SK-N-SH (cell line): ENCODE measurements around the gene RASGRF1. TPM values are rescaled to one million over a fixed set of nuclear protein-coding genes. Genes with fewer than 3 reads are reported as not detected.

Source experiments
- CTCF ChIA-PET: fragments of 300-600, 350-600 bp; formaldehyde crosslinking; extraction: SDS; loops from one replicate; lab custom pipeline; 2021; lab: Yijun Ruan, JAX
- POLR2A ChIA-PET: fragments of 350-600 bp; sonication (Branson Sonifier 250); formaldehyde crosslinking; extraction: SDS; loops from one replicate; lab custom pipeline; 2020; ENCODE audit warnings: antibody characterized with exemption, inconsistent platforms; lab: Yijun Ruan, JAX
- DNase-seq: peaks from one replicate; pipeline ENCODE4 v3.0.0; 2012
- H2AFZ ChIP-seq: fragments of 200-600 bp; sonication (generic); 2 replicates; pipeline ENCODE4 v1.8.1; 2016; ENCODE audit warnings: antibody characterized with exemption, mild to moderate bottlenecking, low read depth
- H3F3A ChIP-seq: fragments of 200-600 bp; sonication (generic); replicated peaks from 2 replicates; pipeline ENCODE3; 2016; ENCODE audit warnings: antibody characterized with exemption, mild to moderate bottlenecking; ENCODE audit not compliant: insufficient read depth
- H3K27ac ChIP-seq, 2 experiments: fragments of 200-500 bp in 1 of 2; fragments of 200-600 bp in 1 of 2; sonication (Bioruptor generic) in 1 of 2; sonication (generic), shearing (Covaris generic) in 1 of 2; 2 replicates each; pipeline versions ENCODE4 v1.5.1 to v1.6.1; 2014 to 2016; ENCODE audit warnings: low read depth in 2 of 2, inconsistent platforms in 1 of 2, low read length in 1 of 2, mild to moderate bottlenecking in 1 of 2, mixed read lengths in 1 of 2
- H3K27me3 ChIP-seq: fragments of 200-600 bp; sonication (generic), shearing (Covaris generic); 2 replicates; pipeline ENCODE4 v1.6.1; 2016; ENCODE audit warnings: mixed run types; ENCODE audit not compliant: insufficient read depth
- H3K36me3 ChIP-seq, 2 experiments: fragments of 200-500 bp in 1 of 2; fragments of 200-600 bp in 1 of 2; sonication (Bioruptor generic) in 1 of 2; sonication (generic) in 1 of 2; replicated peaks in 1 of 2; 2 replicates each; pipeline versions ENCODE3 to v1.5.1; 2014 to 2016; ENCODE audit warnings: low read length in 1 of 2, mild to moderate bottlenecking in 1 of 2; ENCODE audit not compliant: insufficient read depth in 2 of 2, control insufficient read depth in 1 of 2
- H3K4me1 ChIP-seq, 2 experiments: fragments of 200-500 bp in 1 of 2; fragments of 200-600 bp in 1 of 2; sonication (Bioruptor generic) in 1 of 2; sonication (generic), shearing (Covaris generic) in 1 of 2; 2 replicates each; pipeline versions ENCODE4 v1.5.1 to v1.6.1; 2014 to 2016; ENCODE audit warnings: low read depth in 1 of 2, low read length in 1 of 2, mixed run types in 1 of 2; ENCODE audit not compliant: insufficient read depth in 2 of 2, control insufficient read depth in 1 of 2
- H3K4me2 ChIP-seq: fragments of 200-600 bp; sonication (generic), shearing (Covaris generic); 2 replicates; pipeline ENCODE4 v1.6.1; 2017; ENCODE audit warnings: mixed run types
- H3K4me3 ChIP-seq, 2 experiments: fragments of 200-500 bp in 1 of 2; fragments of 200-600 bp in 1 of 2; sonication (Bioruptor generic) in 1 of 2; sonication (generic), shearing (Covaris generic) in 1 of 2; 2 replicates each; pipeline versions ENCODE4 v1.5.1 to v1.8.1; 2014 to 2016; ENCODE audit warnings: low read depth in 2 of 2, inconsistent platforms in 1 of 2, low read length in 1 of 2, mild to moderate bottlenecking in 1 of 2, mixed read lengths in 1 of 2, moderate library complexity in 1 of 2
- H3K79me2 ChIP-seq: fragments of 200-600 bp; sonication (generic); 2 replicates; pipeline ENCODE4 v1.8.1; 2017; ENCODE audit warnings: mild to moderate bottlenecking; ENCODE audit not compliant: insufficient read depth
- H3K9ac ChIP-seq: fragments of 200-600 bp; sonication (generic); 2 replicates; pipeline ENCODE4 v1.6.1; 2017; ENCODE audit warnings: mixed run types
- H3K9me2 ChIP-seq: fragments of 200-600 bp; sonication (generic); 2 replicates; pipeline ENCODE4 v1.6.1; 2017; ENCODE audit warnings: mixed run types
- H3K9me3 ChIP-seq: fragments of 200-600 bp; sonication (generic); 2 replicates; pipeline ENCODE4 v1.6.1; 2017; ENCODE audit warnings: mixed run types, mild to moderate bottlenecking, moderate library complexity
- H4K20me1 ChIP-seq: fragments of 200-600 bp; sonication (generic); 2 replicates; pipeline ENCODE4 v1.6.1; 2017; ENCODE audit warnings: mild to moderate bottlenecking, mixed run types; ENCODE audit not compliant: insufficient read depth
- CHD2 ChIP-seq: fragments of 150-350 bp; IDR thresholded peaks from 2 replicates; pipeline ENCODE4 v1.6.1; 2018; ENCODE audit warnings: low read length; ENCODE audit not compliant: partially characterized antibody
- CTCF ChIP-seq: fragments of 200-600 bp; sonication (generic); IDR thresholded peaks from 2 replicates; pipeline ENCODE4 v1.6.1; 2017; ENCODE audit warnings: antibody characterized with exemption, mild to moderate bottlenecking, moderate library complexity
- ELF1 ChIP-seq: IDR thresholded peaks from 2 replicates; pipeline ENCODE4 v1.4.0; 2012
- FOXM1 ChIP-seq: IDR thresholded peaks from 2 replicates; pipeline ENCODE4 v1.4.0; 2012; ENCODE audit warnings: low read depth, mild to moderate bottlenecking
- GABPA ChIP-seq: IDR thresholded peaks from 2 replicates; pipeline ENCODE4 v1.4.0; 2012; ENCODE audit warnings: low read depth, mild to moderate bottlenecking
- GATA2 ChIP-seq: sonication (generic); formaldehyde crosslinking; IDR thresholded peaks from 2 replicates; pipeline ENCODE4 v1.5.0; 2020; ENCODE audit warnings: mild to moderate bottlenecking, missing genetic modification reagents
- JUND ChIP-seq: IDR thresholded peaks from 2 replicates; pipeline ENCODE4 v1.4.0; 2012
- MAX ChIP-seq: IDR thresholded peaks from 2 replicates; pipeline ENCODE4 v1.4.0; 2012; ENCODE audit warnings: low read depth
- MEF2A ChIP-seq: IDR thresholded peaks from 2 replicates; pipeline ENCODE4 v1.4.0; 2012; ENCODE audit warnings: low read depth, borderline replicate concordance
- POLR2AphosphoS5 ChIP-seq: IDR thresholded peaks from 2 replicates; pipeline ENCODE4 v1.6.1; 2012; ENCODE audit warnings: low read depth, low read length
- RAD21 ChIP-seq: IDR thresholded peaks from 2 replicates; pipeline ENCODE4 v1.6.1; 2012; ENCODE audit warnings: mild to moderate bottlenecking, low read length
- RFX5 ChIP-seq: IDR thresholded peaks from 2 replicates; pipeline ENCODE4 v1.6.1; 2012; ENCODE audit warnings: mild to moderate bottlenecking, improper control_type of control experiment, low read length
- RXRA ChIP-seq: IDR thresholded peaks from 2 replicates; pipeline ENCODE4 v1.4.0; 2012; ENCODE audit warnings: low read depth, mild to moderate bottlenecking, borderline replicate concordance
- SIN3A ChIP-seq: IDR thresholded peaks from 2 replicates; pipeline ENCODE4 v1.6.1; 2012; ENCODE audit warnings: low read depth, mild to moderate bottlenecking, low read length, moderate library complexity, borderline replicate concordance
- SMC3 ChIP-seq: IDR thresholded peaks from 2 replicates; pipeline ENCODE4 v1.6.1; 2012; ENCODE audit warnings: low read depth, low read length, improper control_type of control experiment
- TAF1 ChIP-seq: IDR thresholded peaks from 2 replicates; pipeline ENCODE4 v1.6.1; 2012; ENCODE audit warnings: low read depth, mild to moderate bottlenecking, low read length, moderate library complexity, borderline replicate concordance
- TCF12 ChIP-seq: IDR thresholded peaks from 2 replicates; pipeline ENCODE4 v1.4.0; 2012
- YY1 ChIP-seq: IDR thresholded peaks from 2 replicates; pipeline ENCODE4 v1.4.0; 2012; ENCODE audit warnings: low read depth, mild to moderate bottlenecking
- ZBTB33 ChIP-seq: IDR thresholded peaks from 2 replicates; pipeline ENCODE4 v1.4.0; 2012; ENCODE audit warnings: low read depth, borderline replicate concordance
- WGBS: methylation state at CpG from one replicate; pipeline ENCODE4 v1.1.6; 2017; ENCODE audit warnings: low lambda C conversion rate; 5-methylcytosine and 5-hydroxymethylcytosine counted together
- polyA plus RNA-seq, 3 experiments: library from polyadenylated mRNA; depleted of rRNA; stranded (reverse); fragments of >200 nt; gene quantifications; 2 replicates each; pipeline ENCODE4 v1.2.3, GENCODE V29; 2012
- TF ChIP-seq, protein P1 (sequence below): fragments of 150-350 bp; IDR thresholded peaks from 2 replicates; pipeline ENCODE4 v1.6.1; 2016; ENCODE audit warnings: mild to moderate bottlenecking, low read depth, low read length

The RASGRF1 gene
- polyA plus RNA-seq, 1 of the 3 experiments (the other 2 are of a cell fraction): 0.10 TPM

GRCh38 chr15:78931439-78932257, 158.9 kb downstream of the RASGRF1 start:
- WGBS: 89% methylated on average over 8 of the region's 21 CpGs
- peak overlapping the region; percentile 73; the same call in 1 of the 2 replicates for H3K4me2 ChIP-seq
- CTCF ChIA-PET: interaction anchor here (0.8 to 4.7 kb wide), 4 partner anchors 22 to 253 kb away, joined by 3 to 18 read pairs (median 10); no protein-coding TSS in a partner anchor
- H3K79me2 ChIP-seq: no peaks in the 10 kb centered on the region
- H3K9me3 ChIP-seq: no peaks in the 10 kb centered on the region
- H3K27me3 ChIP-seq: no peaks in the 10 kb centered on the region
- H3K9me2 ChIP-seq: no peaks in the 10 kb centered on the region
- POLR2A ChIA-PET: no interaction called here
- no peak overlapping the region for H2AFZ ChIP-seq
- H3F3A ChIP-seq: no peaks in the 10 kb centered on the region
- H4K20me1 ChIP-seq: peaks cover 3% of the 10 kb centered on the region; the same call in 1 of the 2 replicates
- no peak for DNase-seq
- peak overlapping the region in 1 of 2 experiments; percentile 82; a peak in 2 of 4 replicates for H3K27ac ChIP-seq
- no peak overlapping the region for H3K4me3 ChIP-seq
- peaks cover 0 to 7% of the 10 kb centered on the region in 2 experiments for H3K36me3 ChIP-seq
- no peak for TF ChIP-seq MAX
- H3K9ac ChIP-seq: no peak overlapping the region
- H3K4me1 ChIP-seq: peaks cover 8 to 31% of the 10 kb centered on the region in 2 experiments; a peak in 3 of 4 replicates

GRCh38 chr15:78930577-78931388, 159.8 kb downstream of the RASGRF1 start:
- H3K9me3 ChIP-seq: no peaks in the 10 kb centered on the region
- no peaks in the 10 kb centered on the region for H3F3A ChIP-seq
- H3K4me2 ChIP-seq: peak overlapping the region; percentile 73
- H3K79me2 ChIP-seq: no peaks in the 10 kb centered on the region
- peak overlapping the region; percentile 30 to 82 for H3K27ac ChIP-seq
- H3K4me1 ChIP-seq: peaks cover 8 to 31% of the 10 kb centered on the region in 2 experiments; a peak in 3 of 4 replicates
- peaks cover 0 to 7% of the 10 kb centered on the region in 2 experiments for H3K36me3 ChIP-seq
- peak; percentile 72 for DNase-seq
- no peak overlapping the region for H2AFZ ChIP-seq
- ChIA-PET POLR2A (no interaction called here), CTCF (interaction anchor here (0.8 to 4.7 kb wide), 4 partner anchors 21 to 254 kb away, joined by 3 to 18 read pairs (median 10); no protein-coding TSS in a partner anchor)
- H3K4me3 ChIP-seq: no peak overlapping the region
- 40% methylated on average over 10 of the region's 11 CpGs for WGBS
- no peaks in the 10 kb centered on the region for H3K27me3 ChIP-seq
- H3K9me2 ChIP-seq: no peaks in the 10 kb centered on the region
- H3K9ac ChIP-seq: no peak overlapping the region
- peaks cover 3% of the 10 kb centered on the region; the same call in 1 of the 2 replicates for H4K20me1 ChIP-seq
- peak; percentile 61; the same call in 1 of the 2 replicates for TF ChIP-seq JUND
- no peak for TF ChIP-seq GABPA
- peak; percentile 100 for TF ChIP-seq RXRA
- TF ChIP-seq RFX5: no peak
- peak; percentile 81; the same call in 1 of the 2 replicates for TF ChIP-seq SIN3A
- TF ChIP-seq CTCF: no peak
- no peak for TF ChIP-seq SMC3
- peak; percentile 57 for TF ChIP-seq MAX
- TF ChIP-seq, protein P1, sequence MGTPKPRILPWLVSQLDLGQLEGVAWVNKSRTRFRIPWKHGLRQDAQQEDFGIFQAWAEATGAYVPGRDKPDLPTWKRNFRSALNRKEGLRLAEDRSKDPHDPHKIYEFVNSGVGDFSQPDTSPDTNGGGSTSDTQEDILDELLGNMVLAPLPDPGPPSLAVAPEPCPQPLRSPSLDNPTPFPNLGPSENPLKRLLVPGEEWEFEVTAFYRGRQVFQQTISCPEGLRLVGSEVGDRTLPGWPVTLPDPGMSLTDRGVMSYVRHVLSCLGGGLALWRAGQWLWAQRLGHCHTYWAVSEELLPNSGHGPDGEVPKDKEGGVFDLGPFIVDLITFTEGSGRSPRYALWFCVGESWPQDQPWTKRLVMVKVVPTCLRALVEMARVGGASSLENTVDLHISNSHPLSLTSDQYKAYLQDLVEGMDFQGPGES: no peak
- TF ChIP-seq ZBTB33: no peak
- TF ChIP-seq GATA2 (CRISPR knock-in tag): peak; percentile 71
- TF ChIP-seq RAD21: no peak
- TF ChIP-seq YY1: no peak
- TF ChIP-seq FOXM1: no peak
- TF ChIP-seq MEF2A: no peak
- TF ChIP-seq TCF12: peak; percentile 81
- no peak for TF ChIP-seq ELF1
- no peak for TF ChIP-seq POLR2AphosphoS5
- peak; percentile 54 for TF ChIP-seq CHD2
- no peak for TF ChIP-seq TAF1
